IPS-20b (cell line): ENCODE measurements around the gene NEK2.
"Not testable (repeated sequence)": the region's sequence is repeated elsewhere in the genome, so short reads cannot be mapped to it uniquely, and the experiment has no call there.

Experiments
- H3K27ac ChIP-seq: one replicate; pipeline ENCODE4 v1.5.1; 2013; ENCODE audit warnings: low read length
- H3K27me3 ChIP-seq: 2 replicates; pipeline ENCODE4 v1.6.1; 2013; ENCODE audit warnings: mild to moderate bottlenecking, low read length, inconsistent platforms; ENCODE audit not compliant: insufficient read depth
- H3K36me3 ChIP-seq: 2 replicates; pipeline ENCODE4 v1.6.1; 2013; ENCODE audit warnings: low read depth, mild to moderate bottlenecking, inconsistent platforms, low read length, moderate library complexity; ENCODE audit not compliant: insufficient read depth
- H3K4me1 ChIP-seq: 2 replicates; pipeline ENCODE4 v1.6.1; 2013; ENCODE audit warnings: mild to moderate bottlenecking, control low read depth, inconsistent platforms, low read length, moderate library complexity; ENCODE audit not compliant: insufficient read depth
- H3K4me3 ChIP-seq: 2 replicates; pipeline ENCODE4 v1.5.1; 2013; ENCODE audit warnings: mild to moderate bottlenecking, low read length, inconsistent platforms
- H3K9ac ChIP-seq: 2 replicates; pipeline ENCODE4 v1.6.1; 2013; ENCODE audit warnings: low read depth, mild to moderate bottlenecking, inconsistent platforms, low read length, moderate library complexity
- H3K9me3 ChIP-seq: 2 replicates; pipeline ENCODE4 v1.6.1; 2013; ENCODE audit warnings: mild to moderate bottlenecking, low read depth, low read length, inconsistent platforms; ENCODE audit not compliant: insufficient read depth

Gene NEK2

GRCh38 chr1:211645601-211646000 is 29.8 kb downstream of the NEK2 start:
- not testable (repeated sequence) for H3K36me3 ChIP-seq, H3K9me3 ChIP-seq, H3K4me1 ChIP-seq, H3K27ac ChIP-seq, H3K4me3 ChIP-seq, H3K9ac ChIP-seq, H3K27me3 ChIP-seq

GRCh38 chr1:211644653-211645052 is 30.8 kb downstream of the NEK2 start:
- no peak overlapping the region for H3K4me3 ChIP-seq

DNA sequence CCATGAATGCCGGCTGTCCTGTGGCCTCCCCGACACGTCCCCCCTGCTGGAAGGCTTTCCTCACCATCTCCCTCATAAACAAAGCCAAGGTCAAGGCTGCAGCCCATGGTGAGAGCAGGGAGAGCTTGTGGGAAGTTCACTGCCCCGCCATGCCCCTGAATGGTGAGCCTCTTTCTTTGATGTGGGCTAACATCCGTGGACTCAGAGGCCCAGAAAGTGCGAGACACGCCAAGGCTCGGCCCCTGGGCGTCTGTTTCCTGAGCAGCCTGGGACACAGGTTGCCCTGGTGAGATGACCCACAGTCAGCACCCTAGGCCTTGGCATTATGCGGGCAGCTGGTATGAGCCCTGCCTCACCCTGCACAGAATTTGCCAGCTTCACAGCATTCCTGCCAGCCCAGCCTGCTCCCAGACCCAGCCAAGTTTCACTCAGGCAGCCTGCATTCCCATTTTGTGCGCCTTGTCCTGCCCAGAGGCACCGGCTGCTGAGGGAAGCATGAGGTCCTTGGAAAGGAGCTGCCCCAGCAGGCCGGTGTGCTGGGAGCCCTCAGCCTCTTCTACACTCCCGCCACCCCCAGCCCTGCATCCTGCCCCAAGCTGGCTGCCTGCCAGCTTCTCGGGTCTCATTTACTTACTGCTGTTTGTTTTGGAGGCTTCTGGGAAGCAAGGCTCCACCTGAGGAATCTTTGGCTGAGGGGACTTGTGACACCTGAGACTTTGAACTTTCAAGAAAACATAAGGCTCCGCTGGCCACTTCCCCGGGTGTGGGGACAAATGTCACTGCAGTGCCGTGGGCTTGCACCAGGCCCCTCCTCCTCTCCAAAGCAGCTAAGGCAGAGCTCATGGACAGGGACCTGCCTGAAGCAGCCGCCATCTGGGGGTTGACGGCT is 31.9 kb downstream of the NEK2 start:
- no peaks in the 10 kb centered on the region for H3K9me3 ChIP-seq
- no peak overlapping the region for H3K4me3 ChIP-seq
- H3K36me3 ChIP-seq: no peaks in the 10 kb centered on the region
- no peak overlapping the region for H3K9ac ChIP-seq
- H3K27me3 ChIP-seq: no peaks in the 10 kb centered on the region
- H3K4me1 ChIP-seq: no peaks in the 10 kb centered on the region
- H3K27ac ChIP-seq: no peak overlapping the region

More at GRCh38 chr1:211644653-211645052, 30.8 kb downstream of the NEK2 start:
- H3K9ac ChIP-seq: no peak overlapping the region
- no peaks in the 10 kb centered on the region for H3K36me3 ChIP-seq
- H3K27me3 ChIP-seq: no peaks in the 10 kb centered on the region
- H3K9me3 ChIP-seq: no peaks in the 10 kb centered on the region
- no peak overlapping the region for H3K27ac ChIP-seq
- H3K4me1 ChIP-seq: no peaks in the 10 kb centered on the region

DNA sequence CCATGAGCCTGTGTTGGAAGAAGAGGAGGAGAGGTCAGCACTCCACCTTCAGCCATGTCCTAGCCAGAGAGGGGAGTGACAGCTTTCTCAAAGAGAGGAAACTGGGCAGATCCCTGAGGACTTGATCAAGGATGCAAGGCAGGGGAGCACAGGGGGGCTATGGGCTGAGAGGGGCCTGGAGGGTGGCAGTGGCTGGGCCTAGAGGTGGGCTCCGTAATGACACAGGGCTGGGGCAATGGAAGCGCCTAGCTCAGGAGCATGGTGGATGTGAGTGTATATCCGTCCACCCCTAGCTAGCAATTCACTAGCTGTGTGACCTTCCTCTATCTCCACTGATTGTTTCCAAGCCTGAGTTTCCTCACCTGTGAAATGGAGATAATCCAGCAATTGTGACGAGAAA is 32.6 kb downstream of the NEK2 start:
- Histone ChIP-seq H3K36me3 (no peaks in the 10 kb centered on the region), H3K9me3 (no peaks in the 10 kb centered on the region), H3K9ac (no peak overlapping the region), H3K27me3 (no peaks in the 10 kb centered on the region), H3K4me1 (no peaks in the 10 kb centered on the region), H3K4me3 (no peak overlapping the region), H3K27ac (no peak overlapping the region)

- Histone ChIP-seq H3K9ac (no peak overlapping the region), H3K27ac (no peak overlapping the region), H3K4me1 (no peaks in the 10 kb centered on the region), H3K27me3 (no peaks in the 10 kb centered on the region), H3K9me3 (no peaks in the 10 kb centered on the region), H3K4me3 (no peak overlapping the region), H3K36me3 (no peaks in the 10 kb centered on the region)
Measured at GRCh38 chr1:211641942-211642341, 33.5 kb downstream of the NEK2 start.

DNA sequence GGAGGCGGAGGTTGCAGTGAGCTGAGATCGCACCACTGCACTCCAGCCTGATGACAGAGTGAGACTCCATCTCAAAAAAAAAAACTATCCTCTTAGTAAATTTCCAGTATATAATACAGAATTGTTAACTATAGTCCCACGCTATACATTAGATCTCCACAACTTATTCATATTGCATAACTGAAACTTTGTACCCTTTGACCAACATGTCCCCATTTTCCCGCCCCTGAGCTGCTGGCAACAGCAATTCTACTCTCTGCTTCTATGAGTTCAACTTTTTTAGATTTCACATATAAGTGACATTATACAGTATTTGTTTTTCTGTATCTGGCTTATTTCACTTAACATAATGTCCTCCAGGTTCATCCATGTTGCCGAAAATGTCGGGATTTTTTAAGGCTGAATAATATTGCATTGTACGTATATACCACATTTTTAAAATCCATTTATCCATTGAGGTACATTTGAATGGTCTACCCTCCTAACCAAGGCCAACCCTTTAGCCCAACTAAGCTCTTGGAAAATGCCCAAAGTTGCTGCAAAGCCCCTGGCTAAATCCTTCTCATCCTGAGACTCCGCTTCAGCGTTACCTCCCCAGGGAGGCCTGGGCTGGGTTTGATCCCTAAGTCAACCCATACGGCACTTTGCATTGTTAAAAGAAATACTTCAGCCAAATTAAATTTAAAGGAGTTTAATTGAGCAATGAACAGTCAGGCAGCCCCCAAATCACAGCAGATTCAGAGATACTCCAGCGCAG is 34.2 kb downstream of the NEK2 start:
- Histone ChIP-seq H3K27ac (no peak overlapping the region), H3K27me3 (no peaks in the 10 kb centered on the region), H3K9me3 (no peaks in the 10 kb centered on the region), H3K4me1 (no peaks in the 10 kb centered on the region), H3K36me3 (no peaks in the 10 kb centered on the region), H3K9ac (no peak overlapping the region), H3K4me3 (no peak overlapping the region)

DNA sequence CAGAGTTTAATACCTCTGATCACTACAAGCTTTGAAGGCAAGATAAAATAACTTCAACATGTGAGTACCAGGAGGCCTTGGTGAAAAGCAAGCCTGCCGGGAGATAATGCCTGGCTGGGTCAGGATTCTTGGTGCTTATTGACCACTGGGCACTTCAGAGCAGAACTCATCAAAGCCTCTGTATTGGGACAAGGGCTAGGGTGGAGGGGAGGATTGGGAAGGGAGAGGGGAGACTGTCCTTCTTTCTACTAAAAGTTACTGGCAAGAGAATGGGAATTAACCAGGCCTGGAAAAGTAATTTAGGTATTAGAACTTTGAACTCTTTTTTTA is 35.2 kb downstream of the NEK2 start:
- Histone ChIP-seq H3K9ac (no peak overlapping the region), H3K27ac (no peak overlapping the region), H3K27me3 (no peaks in the 10 kb centered on the region), H3K4me1 (no peaks in the 10 kb centered on the region), H3K36me3 (no peaks in the 10 kb centered on the region), H3K9me3 (no peaks in the 10 kb centered on the region), H3K4me3 (no peak overlapping the region)

DNA sequence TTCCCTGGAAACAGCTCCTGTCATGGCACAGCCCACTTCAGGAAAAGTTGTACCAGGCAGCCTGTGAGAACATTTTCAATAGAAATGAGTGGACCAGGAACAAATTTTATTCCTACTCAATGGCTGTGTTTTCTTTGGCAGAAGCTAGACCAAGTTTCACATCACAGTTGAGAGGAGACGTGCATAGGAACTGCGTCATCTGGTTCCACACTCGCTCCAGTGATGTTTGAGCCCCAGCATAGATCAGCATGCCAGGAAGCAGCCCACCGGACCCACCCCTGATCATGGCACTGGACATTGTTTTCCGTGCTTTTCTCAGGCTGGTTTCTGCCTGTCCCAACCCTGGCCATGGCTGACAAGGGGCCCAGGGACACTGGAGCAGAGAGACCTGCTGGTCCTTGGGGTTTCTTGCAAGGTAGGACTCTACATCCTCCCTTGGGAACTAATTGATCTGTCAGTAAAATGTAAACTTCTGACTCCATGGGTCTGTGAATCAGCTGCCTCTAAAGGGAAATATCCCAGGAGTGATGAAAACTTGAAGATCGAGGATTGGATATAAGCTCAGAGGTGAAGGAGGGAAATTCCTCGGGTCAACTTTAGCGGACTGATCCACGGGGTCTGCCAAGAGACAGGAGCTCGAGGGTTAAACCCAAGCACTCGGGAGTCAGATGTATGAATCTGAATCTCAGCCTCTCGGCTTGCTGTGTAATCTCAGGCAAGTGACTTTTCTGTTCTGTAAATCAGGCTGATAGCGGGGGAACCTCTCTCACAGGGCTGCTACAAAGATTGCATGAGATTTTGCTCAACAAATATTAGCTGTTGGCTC is 35.7 kb downstream of the NEK2 start:
- Histone ChIP-seq H3K9me3 (no peaks in the 10 kb centered on the region), H3K4me3 (no peak overlapping the region), H3K27ac (no peak overlapping the region), H3K36me3 (no peaks in the 10 kb centered on the region), H3K9ac (no peak overlapping the region), H3K4me1 (no peaks in the 10 kb centered on the region), H3K27me3 (no peaks in the 10 kb centered on the region)

GRCh38 chr1:211638689-211639101 is 36.7 kb downstream of the NEK2 start:
- H3K36me3 ChIP-seq: no peaks in the 10 kb centered on the region
- H3K9ac ChIP-seq: no peak overlapping the region
- no peak overlapping the region for H3K4me3 ChIP-seq
- no peaks in the 10 kb centered on the region for H3K9me3 ChIP-seq
- H3K27ac ChIP-seq: no peak overlapping the region
- no peaks in the 10 kb centered on the region for H3K27me3 ChIP-seq
- H3K4me1 ChIP-seq: no peaks in the 10 kb centered on the region

GRCh38 chr1:211638246-211638645 is 37.2 kb downstream of the NEK2 start:
- H3K4me1 ChIP-seq: no peaks in the 10 kb centered on the region
- H3K36me3 ChIP-seq: no peaks in the 10 kb centered on the region
- no peaks in the 10 kb centered on the region for H3K27me3 ChIP-seq
- H3K4me3 ChIP-seq: no peak overlapping the region
- H3K9me3 ChIP-seq: no peaks in the 10 kb centered on the region
- H3K27ac ChIP-seq: no peak overlapping the region
- no peak overlapping the region for H3K9ac ChIP-seq

GRCh38 chr1:211637066-211637465 is 38.4 kb downstream of the NEK2 start:
- Histone ChIP-seq H3K36me3 (no peaks in the 10 kb centered on the region), H3K4me1 (no peaks in the 10 kb centered on the region), H3K9me3 (no peaks in the 10 kb centered on the region), H3K27ac (no peak overlapping the region), H3K9ac (no peak overlapping the region), H3K27me3 (no peaks in the 10 kb centered on the region), H3K4me3 (no peak overlapping the region)
